Activated naive CD4-positive, alpha-beta T cell treated with anti-CD3 and anti-CD28 coated beads, Interleukin-2, amount 50 U/mL, for 16 hours (primary cell): ENCODE results near the gene MAGIX.
"Not testable (repeated sequence)": the region's sequence is repeated elsewhere in the genome, so short reads cannot be mapped to it uniquely, and the experiment has no call there.

Experiments
- DNase-seq: peaks from one replicate; pipeline ENCODE4 v3.0.0-alpha.2; 2020

The MAGIX gene

GRCh38 chrX:49162620-49163019, at the start of gene MAGIX:
Gene MAGIX, plus strand, starts transcription at chrX:49162758. Its CDS starts 132 bp downstream, at chrX:49162890.
- DNase-seq = no peak

- DNase-seq = no peak
Measured at GRCh38 chrX:49116076-49116475, 46.5 kb upstream of the MAGIX start.

- no peak for DNase-seq
Measured at GRCh38 chrX:49116716-49117115, 45.8 kb upstream of the MAGIX start.

- no peak for DNase-seq
Measured at GRCh38 chrX:49117581-49117980, 45.0 kb upstream of the MAGIX start.

GRCh38 chrX:49120091-49120490, 42.5 kb upstream of the MAGIX start:
- no peak for DNase-seq

- no peak for DNase-seq
Measured at GRCh38 chrX:49122499-49122898, 40.1 kb upstream of the MAGIX start.

- DNase-seq = not testable (repeated sequence)
Measured at GRCh38 chrX:49127742-49128258, 34.8 kb upstream of the MAGIX start.

GRCh38 chrX:49129427-49129826, 33.1 kb upstream of the MAGIX start:
- DNase-seq = no peak

- DNase-seq = not testable (repeated sequence)
Measured at GRCh38 chrX:49132275-49132674, 30.3 kb upstream of the MAGIX start.

GRCh38 chrX:49133759-49134158, 28.8 kb upstream of the MAGIX start:
- DNase-seq = no peak

- DNase-seq = no peak
Measured at GRCh38 chrX:49137492-49137891, 25.1 kb upstream of the MAGIX start.

- DNase-seq = no peak
Measured at GRCh38 chrX:49139713-49140112, 22.8 kb upstream of the MAGIX start.

- not testable (repeated sequence) for DNase-seq
Measured at GRCh38 chrX:49142264-49142663, 20.3 kb upstream of the MAGIX start.

GRCh38 chrX:49143154-49143553, 19.4 kb upstream of the MAGIX start:
- DNase-seq = not testable (repeated sequence)

GRCh38 chrX:49147282-49147681, 15.3 kb upstream of the MAGIX start:
- DNase-seq = no peak

GRCh38 chrX:49147936-49148335, 14.6 kb upstream of the MAGIX start:
- no peak for DNase-seq

- not testable (repeated sequence) for DNase-seq
Measured at GRCh38 chrX:49148390-49149100, 14.0 kb upstream of the MAGIX start.

- not testable (repeated sequence) for DNase-seq
Measured at GRCh38 chrX:49149291-49149690, 13.3 kb upstream of the MAGIX start.

GRCh38 chrX:49153467-49153866, 9.1 kb upstream of the MAGIX start:
- no peak for DNase-seq

GRCh38 chrX:49155243-49155899, 7.2 kb upstream of the MAGIX start:
- peak; percentile 33 for DNase-seq

GRCh38 chrX:49155900-49156837, 6.4 kb upstream of the MAGIX start:
- DNase-seq = peak; percentile 86

GRCh38 chrX:49157194-49157593, 5.4 kb upstream of the MAGIX start:
- no peak for DNase-seq

GRCh38 chrX:49160908-49161307, 1.6 kb upstream of the MAGIX start:
- no peak for DNase-seq
